ENCODE measurements around the gene TAS1R2.

The TAS1R2 gene

GRCh38 chr1:18796950-18797349 is 62.5 kb downstream of the TAS1R2 start:
- no peak for DNase-seq

DNA sequence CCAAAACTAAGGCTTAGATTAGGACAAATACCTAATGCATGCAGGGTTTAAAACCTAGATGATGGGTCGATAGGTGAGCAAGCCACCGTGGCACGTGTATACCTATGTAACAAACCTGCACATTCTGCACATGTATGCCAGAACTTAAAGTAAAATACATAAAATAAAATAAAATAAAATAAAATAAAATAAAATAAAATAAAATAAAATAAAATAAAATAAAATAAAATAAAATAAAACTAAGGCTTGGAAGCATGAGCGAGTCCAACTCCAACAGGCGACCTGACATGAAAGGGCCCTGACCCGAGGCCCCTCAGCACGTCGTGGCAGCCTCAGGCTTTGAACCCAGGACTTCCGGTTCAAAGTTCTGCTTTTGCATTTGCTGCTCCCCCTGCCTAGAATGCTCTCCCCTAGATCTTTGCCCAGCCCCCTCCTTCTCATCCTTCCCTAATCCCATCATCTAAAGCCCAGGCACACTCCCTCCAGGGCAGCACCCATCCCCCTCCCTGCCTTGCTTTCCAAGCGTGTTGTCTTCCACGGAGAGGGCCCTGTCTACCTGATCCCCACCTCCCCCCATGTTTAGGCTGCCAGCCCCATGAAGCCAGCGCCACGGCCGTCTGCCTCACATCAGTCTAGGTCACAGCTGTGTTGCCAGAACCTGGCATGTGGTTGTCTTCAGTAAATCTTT is 64.3 kb downstream of the TAS1R2 start:
- no peak for DNase-seq

- DNase-seq: no peak
These were observed 64.9 kb downstream of the TAS1R2 start for GRCh38 chr1:18794561-18794960.

- no peak for DNase-seq
These were observed 65.4 kb downstream of the TAS1R2 start for GRCh38 chr1:18794051-18794450.

- DNase-seq: no peak
These were observed 66.3 kb downstream of the TAS1R2 start for GRCh38 chr1:18793164-18793563.

GRCh38 chr1:18792747-18793146 is 66.7 kb downstream of the TAS1R2 start:
- DNase-seq: no peak

Data from activated naive CD4-positive, alpha-beta T cell treated with Interleukin-2 at 50 U/mL for 16 hours (primary cell).